ENCODE measurements around the gene ATP9B.

GRCh38 chr18:79332646-79333045 is 263.5 kb downstream of the ATP9B start:
- TF ChIP-seq CTCF (IDR thresholded peaks at IDR 0.05; ENCODE audit: low read length) (no peak), EZH2 (optimal IDR thresholded peaks at IDR 0.05; ENCODE audit: low read depth, low read length) (no peak), EZH2phosphoT487 (IDR thresholded peaks at IDR 0.05; ENCODE audit: low read length) (no peak)

Measured in MM.1S (cell line).